ENCODE measurements around the gene GALR3.

Gene GALR3

GRCh38 chr22:37824674-37825641 lies 1.8 kb downstream of the GALR3 start:
- no peak for DNase-seq

- no peak for DNase-seq
Observed at GRCh38 chr22:37827056-37827455, 3.9 kb downstream of the GALR3 start.

- DNase-seq = no peak
Observed at GRCh38 chr22:37830093-37830842, 7.1 kb downstream of the GALR3 start.

- no peak for DNase-seq
Observed at GRCh38 chr22:37831472-37831871, 8.3 kb downstream of the GALR3 start.

- DNase-seq = no peak
Observed at GRCh38 chr22:37832022-37832857, 9.1 kb downstream of the GALR3 start.

- DNase-seq = no peak
Observed at GRCh38 chr22:37842015-37842793, 19.0 kb downstream of the GALR3 start.

GRCh38 chr22:37843741-37844089 lies 20.5 kb downstream of the GALR3 start:
- peak; percentile 31 for DNase-seq

GRCh38 chr22:37844904-37845329 lies 21.7 kb downstream of the GALR3 start:
- no peak for DNase-seq

- no peak for DNase-seq
Observed at GRCh38 chr22:37846433-37846832, 23.3 kb downstream of the GALR3 start.

- DNase-seq = no peak
Observed at GRCh38 chr22:37848587-37849088, 25.5 kb downstream of the GALR3 start.

- peak; percentile 77 for DNase-seq
Observed at GRCh38 chr22:37849089-37849751, 26.0 kb downstream of the GALR3 start, which contains the start of gene EIF3L. Gene EIF3L, plus strand, starts transcription at chr22:37849419. Its CDS starts 31 bp downstream, at chr22:37849450.

GRCh38 chr22:37850801-37851200 lies 27.6 kb downstream of the GALR3 start:
- DNase-seq = no peak

GRCh38 chr22:37852418-37852817 lies 29.2 kb downstream of the GALR3 start:
- no peak for DNase-seq

GRCh38 chr22:37854946-37855345 lies 31.8 kb downstream of the GALR3 start:
- DNase-seq = no peak

GRCh38 chr22:37855462-37855861 lies 32.3 kb downstream of the GALR3 start:
- DNase-seq = no peak

- no peak for DNase-seq
Observed at GRCh38 chr22:37860796-37861421, 37.7 kb downstream of the GALR3 start.

- DNase-seq = no peak
Observed at GRCh38 chr22:37862570-37863325, 39.6 kb downstream of the GALR3 start.

GRCh38 chr22:37865510-37865909 lies 42.3 kb downstream of the GALR3 start:
- DNase-seq = no peak

GRCh38 chr22:37870273-37870672 lies 47.1 kb downstream of the GALR3 start:
- no peak for DNase-seq
